HuH-7 (cell line): ENCODE results near the gene KRT85.
A peak's percentile ranks its signal among the peaks of the same experiment; 100 is the strongest.

ENCODE experiments used
- DNase-seq: peaks from one replicate; pipeline ENCODE4 v3.0.0; 2011; ENCODE audit warnings: low spot score

KRT85 gene

DNA sequence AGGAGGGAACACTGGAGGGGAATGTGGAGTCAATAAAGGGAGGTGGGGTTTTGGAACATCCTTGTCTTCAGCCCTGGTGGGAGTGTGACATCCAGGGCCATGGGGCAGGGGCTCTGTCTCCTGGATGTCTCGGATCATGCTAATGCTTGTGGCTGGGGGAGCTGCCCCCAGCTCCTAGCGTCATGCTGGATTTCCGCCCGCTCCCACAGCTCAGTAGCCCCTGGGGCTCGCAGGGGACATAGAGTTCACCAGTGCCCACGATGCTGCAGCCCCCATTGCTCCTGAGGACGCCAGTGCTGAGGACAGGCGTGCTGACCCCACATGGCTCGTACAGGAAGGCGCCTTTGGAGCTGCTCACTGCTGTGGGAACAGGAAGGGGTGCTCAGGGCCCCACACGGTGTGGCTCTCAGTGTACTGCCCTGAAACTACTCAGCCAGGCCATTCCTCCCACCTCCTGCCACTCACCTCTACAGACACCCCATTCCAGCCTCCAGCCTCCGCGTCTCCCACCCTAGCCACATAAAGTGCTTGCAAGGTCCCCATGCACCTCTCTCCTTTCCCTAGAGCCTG, 27.6 kb upstream of the KRT85 start:
- no peak for DNase-seq

DNA sequence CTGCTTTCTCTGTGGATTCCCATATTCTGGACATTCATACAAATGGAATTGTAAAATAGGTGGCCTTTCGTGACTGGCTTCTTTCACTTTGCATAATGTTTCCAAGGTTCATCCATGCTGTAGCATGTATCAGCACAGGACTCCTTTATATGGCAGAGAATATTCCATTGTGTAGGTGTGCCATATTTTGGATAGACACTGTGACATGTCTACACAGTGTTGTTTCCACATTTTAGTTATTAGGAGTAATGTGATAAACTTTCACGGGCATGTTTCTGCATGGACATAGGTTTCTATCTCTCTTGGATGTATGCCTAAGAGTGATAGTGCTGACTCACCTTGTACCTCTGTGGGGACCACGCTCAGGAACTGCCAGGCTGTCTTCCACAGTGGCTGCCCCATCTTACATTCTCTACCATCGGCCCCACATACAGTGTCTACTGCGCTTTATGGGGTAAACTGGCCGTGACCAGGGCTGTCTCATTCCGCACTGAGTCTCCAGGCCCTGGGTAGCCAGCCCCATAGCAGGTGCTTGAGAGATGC, 25.3 kb upstream of the KRT85 start:
- no peak for DNase-seq

DNA sequence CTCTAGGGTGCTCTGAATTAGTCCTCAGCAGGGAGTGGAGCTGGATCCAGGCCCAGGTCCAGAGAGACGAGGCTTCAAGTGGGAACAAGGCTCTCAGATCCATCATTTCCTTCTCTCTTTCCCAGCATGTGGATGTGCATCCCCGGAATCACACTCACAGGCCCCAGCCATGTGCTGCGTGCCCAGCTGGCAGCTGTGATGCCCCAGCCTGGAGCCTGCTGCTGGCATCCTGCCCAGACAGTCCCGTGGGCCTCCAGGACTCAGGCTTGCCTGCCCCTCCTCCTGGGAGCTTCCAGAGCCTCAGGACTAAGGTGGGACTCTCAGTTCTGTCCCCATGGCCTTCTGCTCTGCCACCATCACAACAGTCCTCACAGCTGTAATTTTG, 24.3 kb upstream of the KRT85 start:
- no peak for DNase-seq

DNA sequence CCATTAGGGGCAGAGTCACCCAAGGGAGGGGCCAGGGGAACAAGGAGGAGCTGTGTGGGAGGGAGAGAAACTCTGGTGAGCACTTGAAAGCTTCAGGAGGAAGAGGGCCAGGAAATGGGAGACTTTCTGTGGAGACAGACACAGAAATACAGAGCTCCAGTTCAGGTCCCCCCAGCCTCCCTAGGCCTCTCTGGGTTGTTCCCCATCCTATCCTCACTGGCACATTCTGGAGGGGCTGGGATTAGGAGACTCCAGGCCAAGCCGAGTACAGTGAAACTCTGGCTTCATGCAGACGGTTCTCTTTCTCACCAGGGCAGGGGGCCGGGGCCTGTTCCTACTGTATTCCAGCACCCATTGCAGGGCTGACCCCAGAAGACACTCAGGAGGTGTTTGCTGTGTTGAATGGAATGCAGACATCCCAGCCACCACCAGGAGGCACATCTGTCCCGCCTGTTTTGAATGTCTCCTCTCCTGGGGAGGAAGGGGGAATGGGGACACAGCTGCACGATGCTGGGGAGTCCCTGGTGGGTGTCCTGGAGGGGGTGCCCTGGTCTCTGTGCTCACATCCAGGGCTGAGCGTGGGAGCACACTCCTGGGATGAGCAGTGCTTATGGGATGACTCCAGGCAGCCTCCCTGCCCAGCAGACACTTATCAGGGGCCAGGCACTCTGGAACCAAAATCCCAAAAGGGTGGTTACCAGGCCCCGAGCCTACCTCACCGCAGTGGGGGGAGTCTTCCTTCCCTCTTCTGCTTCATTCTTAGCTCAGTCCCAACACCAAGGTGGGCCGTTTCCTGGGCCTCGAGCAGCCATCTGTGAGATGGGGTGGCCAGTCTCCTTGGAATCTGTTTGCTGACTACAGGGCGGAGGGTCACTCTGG, 23.7 kb upstream of the KRT85 start:
- peak; percentile 53 for DNase-seq

DNA sequence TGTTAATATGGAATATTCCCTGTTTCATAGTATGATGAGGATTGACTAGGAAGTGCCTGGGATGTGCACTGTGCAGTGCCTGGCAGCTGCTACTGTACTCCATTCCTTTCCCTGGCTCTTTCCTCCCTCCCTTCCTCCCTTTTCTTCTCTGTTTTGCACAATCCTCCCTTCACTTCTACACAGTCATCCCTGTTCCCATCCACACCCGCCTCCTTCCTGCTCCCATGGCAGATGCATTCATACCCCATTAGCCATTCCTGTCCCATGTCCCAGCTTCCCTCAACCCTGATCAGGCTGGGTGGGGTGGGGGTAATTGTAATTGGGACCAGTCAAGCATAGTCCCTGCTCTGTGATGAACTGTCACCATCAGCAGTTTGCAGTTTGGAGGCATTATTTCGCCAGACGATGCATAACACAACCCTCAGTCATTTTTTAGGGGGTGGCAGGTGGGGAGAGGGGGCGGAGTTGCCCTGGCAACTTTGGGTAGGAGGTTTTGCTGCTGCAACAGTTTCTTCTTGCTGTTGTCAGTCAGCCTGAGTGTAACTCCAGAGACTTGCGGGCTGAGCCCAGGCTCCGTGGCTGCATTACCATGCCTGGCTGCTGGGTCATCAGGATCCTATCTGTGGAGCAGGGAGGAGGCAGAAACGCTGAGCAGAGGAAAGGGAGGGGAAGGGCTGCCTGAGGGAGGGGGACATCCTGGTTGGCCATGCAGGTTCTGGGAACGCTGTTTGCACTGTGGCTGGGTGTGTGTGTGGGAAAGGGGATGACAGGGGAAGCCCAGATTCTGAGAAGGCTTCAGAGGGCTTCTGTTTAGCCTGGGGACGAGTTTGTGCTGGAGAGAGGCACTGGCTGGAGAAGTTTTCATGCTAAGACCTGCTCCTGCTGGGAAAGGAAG, 22.3 kb upstream of the KRT85 start:
- DNase-seq, result no peak

DNA sequence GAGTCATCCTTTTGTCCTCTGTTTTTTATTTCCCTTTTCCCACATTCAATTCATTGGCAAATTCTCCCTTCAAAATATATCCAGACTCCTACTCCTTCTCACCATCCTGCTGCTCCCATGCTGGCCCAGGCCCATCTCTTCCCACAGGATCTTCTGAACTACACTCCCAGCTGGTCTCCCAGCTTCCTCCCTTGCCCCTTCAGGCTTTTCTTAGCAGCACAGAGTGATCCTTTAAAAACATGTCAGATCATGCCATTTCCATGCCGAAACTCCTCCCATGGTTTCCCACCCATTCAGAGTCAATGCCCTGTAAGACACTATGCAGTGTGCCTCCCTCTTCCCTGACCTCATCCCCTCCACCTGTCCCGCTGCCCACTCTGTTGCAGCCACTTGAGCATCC, 20.6 kb upstream of the KRT85 start:
- DNase-seq, result no peak

DNA sequence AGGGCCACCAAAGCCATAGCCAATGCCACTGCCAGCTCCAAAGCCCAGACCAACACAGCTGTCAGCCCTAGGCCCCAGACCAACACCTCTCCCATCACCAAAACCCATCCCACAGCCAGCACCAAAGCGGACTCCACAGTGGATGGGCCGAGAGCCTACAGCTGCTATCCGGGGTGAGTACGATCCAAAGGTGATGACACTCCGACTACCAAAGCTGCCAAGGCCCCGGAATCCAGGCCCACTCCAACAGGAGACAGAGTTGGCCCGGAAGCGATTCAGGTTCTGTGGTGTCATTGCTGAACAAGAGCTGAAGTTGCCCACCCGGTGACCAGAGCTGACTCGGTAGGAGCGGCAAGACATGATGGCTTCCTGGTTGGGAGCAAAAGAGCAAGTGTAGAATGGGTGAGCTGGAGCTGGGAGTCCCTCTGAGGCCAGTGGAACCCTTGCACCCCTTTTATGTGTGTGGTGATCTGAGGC, 18.0 kb upstream of the KRT85 start, which contains the start of gene KRT84:
TSS of gene KRT84 (minus strand) at position 427 of the 477 bp plus-strand sequence. CDS start at position 360, 67 bp downstream.
- DNase-seq, result no peak

DNA sequence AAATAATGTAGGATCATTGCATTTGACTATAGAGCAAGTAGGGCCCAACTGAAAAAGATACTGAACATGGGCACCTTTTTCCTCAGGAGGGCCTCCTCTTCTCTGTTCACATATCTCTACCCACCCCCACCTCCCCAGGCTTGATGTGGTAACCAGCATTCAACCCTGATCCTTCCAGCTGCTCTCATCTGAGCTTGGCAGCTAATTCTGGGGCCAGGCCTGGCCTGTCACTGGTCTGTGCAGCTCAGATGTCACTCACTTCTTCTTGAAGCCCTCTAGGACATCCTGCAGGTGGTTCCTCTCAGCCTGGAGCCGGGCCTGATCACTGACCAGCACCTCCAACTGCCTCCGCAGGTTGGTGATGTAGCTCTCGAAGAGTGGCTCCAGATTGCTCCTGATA, 16.1 kb upstream of the KRT85 start:
- no peak for DNase-seq

DNA sequence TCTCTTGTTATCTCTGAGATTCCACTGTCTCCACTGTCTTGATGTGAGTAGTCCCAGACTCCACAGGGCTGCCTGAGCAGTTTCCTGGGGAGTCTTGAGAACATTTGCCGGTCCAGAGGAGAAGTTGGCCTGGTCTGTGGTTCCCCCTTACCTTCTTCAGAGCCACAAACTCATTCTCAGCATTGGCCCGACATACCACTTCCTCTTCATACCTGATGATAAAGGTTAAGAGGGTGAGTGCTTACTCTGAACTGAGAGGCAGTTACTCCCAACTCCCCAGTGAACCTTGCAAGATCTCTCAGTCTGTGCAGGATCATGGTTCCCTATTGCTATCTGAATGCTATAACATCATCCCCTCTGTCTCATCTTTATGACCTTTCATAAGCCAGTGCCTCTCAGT, 15.6 kb upstream of the KRT85 start:
- DNase-seq, result no peak

DNA sequence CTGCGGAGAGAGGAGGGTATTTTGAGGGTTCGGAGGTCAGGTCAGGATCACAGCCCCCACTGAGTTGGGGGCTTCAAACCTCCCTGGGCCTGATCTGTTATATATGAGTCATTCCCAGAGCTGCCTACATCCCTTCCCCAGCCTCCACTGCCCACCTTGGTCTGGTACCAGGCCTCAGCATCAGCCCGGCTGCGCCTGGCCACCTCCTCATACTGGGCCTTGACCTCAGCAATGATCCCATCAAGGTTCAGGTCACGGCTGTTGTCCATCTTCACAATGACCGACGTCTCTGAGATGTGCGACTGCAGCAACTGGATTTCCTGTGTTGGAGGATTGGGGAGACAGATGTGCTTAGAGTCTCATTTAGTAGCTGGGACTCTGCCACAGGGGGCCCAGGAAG, 13.9 kb upstream of the KRT85 start:
- no peak for DNase-seq

DNA sequence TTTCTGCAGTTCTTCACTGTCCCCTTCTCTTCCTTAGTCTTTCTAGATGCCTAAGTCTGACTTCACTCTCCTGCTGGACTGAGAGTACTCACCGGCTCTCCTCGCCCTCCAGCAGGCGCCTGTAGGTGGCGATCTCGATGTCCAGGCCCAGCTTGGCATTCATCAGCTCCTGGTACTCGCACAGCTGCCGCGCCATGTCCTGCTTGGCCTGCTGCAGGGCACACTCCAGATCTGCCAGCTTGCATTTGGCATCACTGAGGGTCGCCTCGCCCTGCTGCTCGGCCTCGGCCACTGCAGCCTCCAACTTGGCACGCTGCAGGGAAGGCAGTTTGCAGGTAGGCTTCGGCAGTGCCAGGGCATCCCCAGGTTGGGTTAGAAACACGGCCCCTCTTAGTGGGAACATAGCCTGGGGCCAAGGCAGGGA, 13.0 kb upstream of the KRT85 start:
- peak; percentile 65 for DNase-seq

DNA sequence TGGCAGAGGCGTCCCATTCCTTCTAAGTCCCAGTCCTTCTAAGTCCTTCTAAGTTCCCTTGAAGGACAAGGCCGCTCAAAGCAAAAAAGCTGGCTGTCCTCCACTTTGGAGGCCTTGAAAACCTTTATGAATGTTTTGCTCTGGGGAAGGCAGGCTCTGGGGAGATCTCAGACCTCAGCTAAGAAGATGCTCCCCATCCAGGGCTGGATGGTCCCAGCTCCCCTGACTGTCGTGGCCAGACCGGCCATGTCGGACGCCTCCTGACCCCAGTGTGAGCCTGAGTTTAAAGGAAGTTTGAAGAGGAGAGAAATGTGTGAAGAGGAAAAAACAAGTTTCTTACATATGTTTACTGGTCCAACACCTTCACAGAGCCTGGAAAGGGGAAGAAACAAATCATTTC, 12.3 kb upstream of the KRT85 start:
- no peak for DNase-seq

DNA sequence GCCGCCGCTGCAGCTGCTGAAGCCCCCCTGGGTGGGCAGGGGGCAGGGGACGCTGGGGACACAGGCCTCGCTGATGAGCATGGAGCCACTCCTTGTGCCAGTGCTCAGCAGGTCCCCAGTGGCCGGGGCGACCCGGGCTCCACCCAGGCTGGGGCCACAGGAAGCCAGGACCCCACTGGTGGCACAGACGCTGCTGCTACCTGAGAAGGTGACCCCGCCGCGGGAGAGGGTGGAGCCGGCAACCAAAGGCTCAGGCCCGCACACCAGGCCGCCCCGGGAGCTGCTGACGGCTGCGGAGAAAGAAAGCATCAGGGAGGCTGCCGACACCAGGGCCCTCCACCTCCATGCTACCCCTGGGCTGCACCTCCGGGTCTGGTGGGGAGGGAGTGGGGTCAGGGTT, 10.8 kb upstream of the KRT85 start:
- no peak for DNase-seq

DNA sequence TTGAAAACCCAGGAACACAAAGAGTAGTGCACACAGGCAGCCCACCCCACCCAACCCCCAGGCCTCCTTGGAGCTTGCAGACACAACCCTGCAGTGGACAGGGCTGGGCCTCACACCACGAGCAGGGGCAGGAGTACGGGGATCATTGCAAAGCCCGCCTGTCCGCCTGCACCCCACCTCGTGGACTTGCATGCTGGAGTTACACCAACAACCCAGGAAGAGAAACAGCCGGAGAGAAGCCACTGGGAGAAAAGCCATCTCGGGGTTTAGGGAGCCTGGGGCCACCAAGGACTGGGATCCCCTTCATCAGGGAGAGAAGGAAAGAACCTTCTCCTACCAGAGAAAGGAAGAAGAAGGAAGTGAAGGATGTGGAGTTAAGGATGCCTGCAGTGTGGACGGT, 10.0 kb upstream of the KRT85 start:
- DNase-seq, result no peak

DNA sequence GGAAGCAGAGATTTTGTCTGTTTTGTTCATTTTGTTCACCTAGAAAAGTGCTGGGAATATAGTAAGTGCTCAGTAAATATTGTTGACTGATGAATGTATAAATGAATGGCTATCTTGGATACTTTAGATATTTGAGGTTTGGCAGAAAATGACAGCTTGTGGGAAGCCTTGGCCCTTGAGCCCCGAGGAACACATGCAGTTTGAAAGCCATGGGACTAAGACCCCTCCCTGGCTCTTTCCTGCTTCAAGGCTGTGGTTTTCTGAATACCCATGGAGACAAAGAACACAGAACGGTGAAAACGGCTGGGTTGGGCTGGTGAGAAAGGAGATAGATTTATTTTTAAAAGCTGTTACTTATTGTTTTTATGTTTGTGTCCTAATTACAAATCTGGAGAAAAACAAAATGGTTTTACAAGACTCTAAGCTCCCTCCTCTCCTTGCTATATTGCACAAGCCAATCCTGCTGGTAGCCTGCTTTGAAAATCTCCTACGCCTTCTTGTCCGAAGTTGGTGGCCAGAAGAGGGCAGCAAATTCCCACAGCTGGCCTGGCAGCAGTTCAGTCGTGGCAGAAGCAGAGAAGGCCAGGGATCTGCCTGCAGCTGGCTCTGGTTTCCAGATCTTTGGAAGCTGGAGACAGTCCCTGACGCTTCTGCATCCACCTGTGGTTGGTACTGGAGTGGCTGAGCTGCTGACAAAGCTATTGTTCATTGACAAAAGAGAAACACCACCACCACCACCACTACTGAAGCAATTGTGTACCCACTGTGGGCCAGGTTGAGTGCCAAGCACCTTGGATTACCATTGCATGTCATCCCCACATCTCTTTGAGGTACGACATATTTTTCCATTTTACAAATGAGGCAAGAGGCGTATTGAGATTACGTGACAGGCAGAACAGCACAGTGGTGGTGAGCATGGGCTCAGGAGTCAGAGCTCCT, 5.2 kb upstream of the KRT85 start:
- DNase-seq, result peak; percentile 91

DNA sequence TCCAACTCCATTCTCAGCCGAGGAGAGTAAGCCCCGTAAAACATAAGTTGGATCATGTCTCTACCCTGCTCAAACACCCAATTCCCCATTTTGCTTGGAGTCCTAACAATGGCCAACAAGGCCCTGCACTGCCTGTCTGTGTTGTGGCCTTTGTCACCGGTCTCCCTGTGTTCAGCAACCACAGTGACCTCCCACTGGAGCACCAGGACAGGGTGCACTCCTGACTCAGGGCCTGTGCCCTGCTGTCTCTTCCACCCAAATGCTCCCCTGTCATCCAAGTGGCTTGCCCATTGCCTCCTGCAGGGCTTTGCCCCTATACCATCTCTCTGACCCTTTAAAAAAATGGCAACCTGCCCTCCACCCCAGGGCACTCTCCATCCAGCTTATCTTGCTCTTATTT, 4.4 kb upstream of the KRT85 start:
- DNase-seq, result no peak

DNA sequence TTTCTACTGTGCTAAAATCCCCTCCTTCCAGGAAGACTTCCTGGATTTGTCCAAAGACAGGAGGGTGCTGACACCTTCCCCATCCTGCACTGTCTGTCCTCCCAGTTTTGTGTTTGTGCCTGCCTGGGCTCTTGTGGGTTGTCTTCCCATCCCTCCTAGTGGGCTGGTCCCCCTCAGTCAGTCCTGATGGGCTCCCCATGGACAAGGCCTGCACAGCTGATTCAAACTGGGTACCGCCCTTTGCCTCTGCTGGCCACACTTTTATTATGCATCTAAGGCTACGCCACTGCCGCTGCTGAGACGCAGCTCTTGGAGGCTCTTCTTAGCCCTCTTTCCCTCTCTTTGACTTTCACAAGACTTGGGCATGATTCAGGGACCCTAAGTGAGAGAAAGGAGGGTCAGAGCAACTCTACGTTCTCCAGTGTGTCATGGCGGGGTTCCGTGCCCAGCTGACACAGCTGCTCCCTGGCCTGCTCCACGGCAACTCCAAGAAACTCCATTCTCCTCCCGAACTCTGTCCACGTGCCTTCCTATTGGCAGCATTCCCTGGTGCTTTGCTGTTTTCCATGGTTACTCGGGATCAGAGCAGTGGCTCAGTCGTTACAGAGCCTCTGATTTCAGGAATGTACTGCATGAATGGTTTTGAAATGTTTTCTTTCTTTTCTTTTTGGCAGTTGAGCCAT, 3.8 kb upstream of the KRT85 start:
- DNase-seq, result no peak

DNA sequence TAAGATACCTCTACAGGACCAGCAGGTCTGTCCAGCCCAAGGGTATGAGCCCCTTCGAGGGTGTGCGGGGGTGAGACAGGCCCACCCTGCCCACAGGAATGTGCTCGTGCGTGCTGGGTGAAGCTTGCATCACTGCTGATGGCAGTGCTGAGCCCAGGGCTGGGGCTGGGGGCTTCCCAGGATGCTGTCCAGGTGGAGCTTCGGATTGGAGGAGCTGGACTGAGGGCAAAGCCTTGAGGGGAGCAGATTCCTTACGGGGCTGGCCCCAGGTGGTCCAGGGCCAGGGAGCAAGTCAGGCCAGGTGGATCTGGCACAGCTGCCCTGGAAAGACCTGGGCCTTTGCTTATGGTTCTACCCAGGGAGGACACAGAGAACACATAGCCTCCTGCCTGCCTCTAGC, 2.5 kb upstream of the KRT85 start:
- no peak for DNase-seq

DNA sequence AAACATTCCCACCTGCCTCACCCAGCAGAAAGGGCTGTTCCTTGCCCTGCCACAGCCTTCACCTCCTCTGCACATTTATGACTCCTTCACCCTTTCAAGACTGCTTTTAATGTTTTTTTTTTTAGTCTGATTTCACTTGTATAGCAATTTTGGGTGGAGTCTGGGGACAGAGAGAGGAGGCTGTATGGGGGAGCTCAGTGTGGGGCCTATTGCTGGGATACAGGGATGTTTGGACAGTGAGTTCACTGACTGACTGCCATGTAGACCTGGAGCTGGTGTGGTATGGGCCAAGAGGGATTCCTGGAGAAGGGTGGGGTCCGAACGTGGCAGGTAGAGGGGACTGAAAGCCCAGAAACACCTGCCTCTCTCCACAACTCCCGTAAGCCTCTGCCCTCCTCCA, 1.9 kb upstream of the KRT85 start:
- DNase-seq, result no peak

DNA sequence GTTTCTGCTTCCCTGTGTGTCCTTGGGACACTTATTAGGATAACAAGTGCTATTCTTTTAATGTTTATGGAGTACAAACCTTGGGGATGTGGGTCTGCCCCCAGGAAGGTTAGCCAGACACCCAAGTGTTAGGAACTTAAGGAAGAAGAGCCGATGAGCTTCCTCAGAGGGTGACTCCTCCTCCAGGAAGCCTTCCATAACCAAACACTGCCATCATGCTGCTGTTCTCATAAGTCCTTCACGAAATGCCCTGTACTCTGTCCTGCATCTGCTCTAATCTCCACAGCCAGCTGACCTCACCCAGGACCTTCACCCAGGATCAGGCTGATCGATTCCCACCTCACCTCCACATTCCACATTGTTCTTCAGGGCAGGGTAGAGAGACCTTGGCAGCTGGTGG, 1.2 kb upstream of the KRT85 start:
- no peak for DNase-seq

DNA sequence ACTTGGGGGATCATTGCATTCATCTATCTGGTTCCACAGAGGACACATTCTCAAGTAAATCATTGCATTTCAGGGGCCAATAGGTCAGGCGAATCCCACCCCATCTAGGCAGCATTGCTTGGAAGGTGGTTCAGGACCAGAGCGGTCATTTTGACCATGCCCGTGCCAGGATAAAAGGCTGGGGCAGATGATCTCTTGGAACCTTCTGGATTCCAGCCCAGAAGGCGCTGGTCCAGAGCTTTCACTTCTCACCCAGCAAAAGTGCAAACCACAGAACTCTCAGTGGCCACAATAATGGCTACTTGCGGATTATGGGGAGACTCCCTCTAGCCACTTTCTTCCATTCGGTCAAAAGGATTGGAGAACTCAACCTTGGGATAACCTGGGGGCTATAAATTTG, 595 bp upstream of the KRT85 start:
- DNase-seq, result no peak
